GM12878 (cell line): ENCODE measurements around the gene PRDM1. TPM values are rescaled to one million over a fixed set of nuclear protein-coding genes. Genes with fewer than 3 reads are reported as not detected.

Source experiments
- ATAC-seq: fragments of 200-7000 bp; cut with Tn5 transposase; 3 replicates; pipeline ENCODE4 v1.9.1; 2020; ENCODE audit warnings: mild to moderate bottlenecking, moderate library complexity
- BruUV-seq: library from RNA; stranded (reverse); fragments of 400-500 nt; replicated peaks from 2 replicates; lab custom pipeline; 2021; lab: Mats Ljungman, UMichigan
- CTCF ChIA-PET: fragments of 300-600 bp; sonication (Branson Sonifier 250); formaldehyde crosslinking; extraction: SDS; loops from one replicate; lab custom pipeline; 2021; ENCODE audit warnings: inconsistent platforms; lab: Yijun Ruan, JAX
- POLR2A ChIA-PET: fragments of 350-600 bp; formaldehyde crosslinking; extraction: SDS; loops from one replicate; lab custom pipeline; 2021; ENCODE audit warnings: inconsistent platforms; lab: Charles Lee
- RAD21 ChIA-PET: fragments of 300-600 bp; sonication (Branson Sonifier 250); formaldehyde crosslinking; loops from one replicate; lab custom pipeline; 2023; ENCODE audit warnings: antibody characterized with exemption; ENCODE audit not compliant: unreplicated experiment; lab: Charles Lee
- SMC1A ChIA-PET: fragments of 300-600 bp; sonication (Branson Sonifier 250); formaldehyde crosslinking; loops from one replicate; lab custom pipeline; 2023; ENCODE audit not compliant: unreplicated experiment, uncharacterized antibody; lab: Charles Lee
- DNase-seq: peaks from one replicate; pipeline ENCODE4 v3.0.0-alpha.2; 2011; ENCODE audit warnings: low read depth, low spot score
- FAIRE-seq: peaks from 3 replicates; lab custom pipeline; 2011; peaks lifted over from hg19 to GRCh38; lab: Jason Lieb, UNC
- H2AFZ ChIP-seq: 2 replicates; pipeline ENCODE4 v1.6.0; 2011; ENCODE audit warnings: low read depth, low read length, control low read depth; ENCODE audit not compliant: control insufficient read depth
- H3K27ac ChIP-seq: 2 replicates; pipeline ENCODE4 v1.5.1; 2011; ENCODE audit warnings: control low read depth; ENCODE audit not compliant: control insufficient read depth, insufficient read depth
- H3K27me3 ChIP-seq, 2 experiments: replicated peaks in 1 of 2; 2 replicates each; pipeline versions ENCODE4 v1.6.0 to v1.6.1; 2011; ENCODE audit warnings: low read length in 1 of 2; ENCODE audit not compliant: control insufficient read depth in 2 of 2, insufficient read depth in 2 of 2
- H3K36me3 ChIP-seq, 2 experiments: 2 replicates each; pipeline ENCODE4 v1.5.1; 2011; ENCODE audit warnings: low read length in 1 of 2; ENCODE audit not compliant: control insufficient read depth in 2 of 2, insufficient read depth in 2 of 2
- H3K4me1 ChIP-seq: 2 replicates; pipeline ENCODE4 v1.6.1; 2011; ENCODE audit warnings: mild to moderate bottlenecking, low read length, moderate library complexity, mixed read lengths; ENCODE audit not compliant: control insufficient read depth, insufficient read depth
- H3K4me2 ChIP-seq: 2 replicates; pipeline ENCODE4 v1.6.0; 2011; ENCODE audit warnings: control low read depth; ENCODE audit not compliant: control insufficient read depth, insufficient read depth
- H3K4me3 ChIP-seq: fragments of 200-600 bp; sonication (generic); 2 replicates; pipeline ENCODE4 v1.5.1; 2016
- H3K79me2 ChIP-seq: 2 replicates; pipeline ENCODE4 v1.6.0; 2011; ENCODE audit warnings: low read length; ENCODE audit not compliant: control insufficient read depth, insufficient read depth
- H3K9ac ChIP-seq: 2 replicates; pipeline ENCODE4 v1.8.0; 2011; ENCODE audit warnings: low read length, control low read depth, mixed read lengths; ENCODE audit not compliant: control insufficient read depth, insufficient read depth
- H3K9me3 ChIP-seq: replicated peaks from 3 replicates; pipeline ENCODE4 v1.5.1; 2011; ENCODE audit warnings: mild to moderate bottlenecking, low read length; ENCODE audit not compliant: control insufficient read depth, insufficient read depth
- H4K20me1 ChIP-seq: 2 replicates; pipeline ENCODE4 v1.6.0; 2011; ENCODE audit not compliant: control insufficient read depth, insufficient read depth
- ATF7 ChIP-seq: fragments of 450-650 bp; IDR thresholded peaks from 2 replicates; pipeline ENCODE4 v1.6.1; 2016; ENCODE audit warnings: low read depth, mild to moderate bottlenecking
- BRCA1 ChIP-seq: IDR thresholded peaks from 2 replicates; pipeline ENCODE4 v1.6.1; 2011; ENCODE audit warnings: low read depth, low read length, improper control_type of control experiment
- CBX3 ChIP-seq: fragments of 200-600 bp; sonication (generic); IDR thresholded peaks from 2 replicates; pipeline ENCODE4 v1.6.1; 2016; ENCODE audit warnings: low read depth, borderline replicate concordance
- CHD4 ChIP-seq: fragments of 200-600 bp; sonication (generic); IDR thresholded peaks from 2 replicates; pipeline ENCODE4 v1.6.1; 2016; ENCODE audit warnings: mild to moderate bottlenecking
- ETV6 ChIP-seq, 2 experiments: fragments of 450-650 bp in 1 of 2; IDR thresholded peaks in 1 of 2; conservative IDR thresholded peaks in 1 of 2; 2 replicates each; pipeline ENCODE4 v1.6.1; 2014; ENCODE audit warnings: antibody characterized with exemption in 1 of 2, borderline replicate concordance in 1 of 2, low read depth in 1 of 2, mild to moderate bottlenecking in 1 of 2, moderate library complexity in 1 of 2
- HCFC1 ChIP-seq: fragments of 150-350 bp; IDR thresholded peaks from 2 replicates; pipeline ENCODE4 v1.6.1; 2014; ENCODE audit warnings: low read length
- HSF1 ChIP-seq: fragments of 150-350 bp; IDR thresholded peaks from 2 replicates; pipeline ENCODE4 v1.6.1; 2014; ENCODE audit warnings: mild to moderate bottlenecking, low read depth, low read length
- NBN ChIP-seq: fragments of 450-650 bp; IDR thresholded peaks from 2 replicates; pipeline ENCODE4 v1.6.1; 2016
- NFXL1 ChIP-seq: fragments of 450-650 bp; IDR thresholded peaks from 2 replicates; pipeline ENCODE4 v1.6.1; 2017; ENCODE audit warnings: antibody characterized with exemption, mild to moderate bottlenecking, borderline replicate concordance
- NKRF ChIP-seq: fragments of 450-650 bp; conservative IDR thresholded peaks from 2 replicates; pipeline ENCODE4 v1.6.1; 2017; ENCODE audit warnings: mild to moderate bottlenecking, moderate library complexity
- PAX5 ChIP-seq: IDR thresholded peaks from 2 replicates; pipeline ENCODE4 v1.6.1; 2011; ENCODE audit warnings: low read depth, low read length, borderline replicate concordance
- USF1 ChIP-seq: IDR thresholded peaks from 2 replicates; pipeline ENCODE4 v1.6.1; 2011; ENCODE audit warnings: borderline replicate concordance, low read depth, mild to moderate bottlenecking, moderate library complexity, mixed read lengths, low read length; ENCODE audit not compliant: insufficient read depth; ENCODE audit errors: extremely low read length
- ZBTB11 ChIP-seq: fragments of 450-650 bp; formaldehyde crosslinking; IDR thresholded peaks from 2 replicates; pipeline ENCODE4 v1.5.0; 2022; ENCODE audit warnings: mild to moderate bottlenecking, missing genetic modification characterization
- WGBS: methylation state at CpG from one replicate; pipeline ENCODE4 v1.1.6; 2016; ENCODE audit warnings: low lambda C conversion rate; ENCODE audit not compliant: insufficient replicate concordance, insufficient coverage; ENCODE audit errors: missing lambda C conversion rate; 5-methylcytosine and 5-hydroxymethylcytosine counted together
- in situ Hi-C: fragments of 300-500 bp; cut with MboI; formaldehyde crosslinking; loops from 9 replicates; pipeline ENCODE4 v1.14.3; 2018; ENCODE audit warnings: mixed read lengths
- intact Hi-C: fragments of 100-400 bp; cut with micrococcal nuclease; formaldehyde crosslinking; loops from one replicate; pipeline ENCODE4 v1.14.2; 2022; ENCODE audit not compliant: unreplicated experiment
- polyA plus RNA-seq, 11 experiments: library from polyadenylated mRNA; depleted of rRNA in 4 of 11; unstranded in 6 of 11; stranded (reverse) in 5 of 11; fragments of >200 nt; fragmentation: Nextera tagmentation in 4 of 11; fragmentation: Illumina TruSeq in 1 of 11; extraction: Ambion mirVana in 4 of 11; extraction: Trizol in 1 of 11; gene quantifications; 1 replicate in 1 of 11; 2 replicates in 10 of 11; pipeline versions ENCODE4 v1.2.1 to v1.2.3, GENCODE V29; 2011 to 2016; ENCODE audit warnings: inconsistent platforms in 2 of 11, missing spikeins in 2 of 11, low read depth in 1 of 11
- total RNA-seq, 4 experiments: library from RNA; depleted of rRNA in 3 of 4; stranded (reverse); fragments of >200 nt in 3 of 4; fragmentation: Illumina TruSeq in 1 of 4; extraction: Trizol in 1 of 4; gene quantifications; 2 replicates each; pipeline versions ENCODE4 v1.2.1 to v1.2.3, GENCODE V29; 2013 to 2021

The PRDM1 gene
- total and polyA plus RNA-seq, 10 of the 15 experiments (the other 5 are each of a cell fraction or from before 2014, with no cell fraction given) = 1.9 to 15.8 (median 4.1) TPM

GRCh38 chr6:106107043-106107613 lies 21.0 kb downstream of the PRDM1 start:
- ChIA-PET CTCF (no interaction called here), RAD21 (interaction anchor here (0.6 to 0.7 kb wide), 2 partner anchors 34 to 1318 kb away, joined by 3 to 4 read pairs; no protein-coding TSS in a partner anchor), SMC1A (no interaction called here), POLR2A (no interaction called here)
- H4K20me1 ChIP-seq = peaks cover 5% of the 10 kb centered on the region
- no peak overlapping the region for H2AFZ ChIP-seq
- no peak for ATAC-seq
- H3K4me1 ChIP-seq = peaks cover 31% of the 10 kb centered on the region
- intact Hi-C loops = no loop called here
- no peaks in the 10 kb centered on the region; a peak in 1 of 4 replicates for H3K27me3 ChIP-seq
- peaks cover 5 to 26% of the 10 kb centered on the region in 2 experiments for H3K36me3 ChIP-seq
- peaks cover 14% of the 10 kb centered on the region for H3K79me2 ChIP-seq
- H3K9ac ChIP-seq = no peak overlapping the region
- H3K27ac ChIP-seq = no peak overlapping the region
- in situ Hi-C loops = loop anchor here (10.0 kb wide), 1 partner anchor 58 kb away; no protein-coding TSS in a partner anchor
- no peaks in the 10 kb centered on the region; the same call in 2 of the 3 replicates for H3K9me3 ChIP-seq
- H3K4me2 ChIP-seq = no peak overlapping the region
- no peak overlapping the region for H3K4me3 ChIP-seq
- 83% methylated on average over 14 of the region's 14 CpGs for WGBS
- DNase-seq = no peak
- no TSS peak for BruUV-seq
- no peak for FAIRE-seq
- TF ChIP-seq NBN = no peak
- TF ChIP-seq NFXL1 = no peak
- TF ChIP-seq CBX3 = no peak
- no peak for TF ChIP-seq USF1
- TF ChIP-seq BRCA1 = no peak
- no peak for TF ChIP-seq HCFC1
- TF ChIP-seq ETV6 (conservative IDR thresholded peaks at IDR 0.05 in 1 of 2, IDR thresholded peaks at IDR 0.05 in 1 of 2; ENCODE audit: borderline replicate concordance in 1 of 2, low read depth in 1 of 2) = no peak
- no peak for TF ChIP-seq NKRF
- TF ChIP-seq ATF7 = no peak
- TF ChIP-seq HSF1 = no peak
- no peak for TF ChIP-seq CHD4
- no peak for TF ChIP-seq PAX5
- no peak for TF ChIP-seq ZBTB11 (CRISPR knock-in tag)
